GM18868 (cell line): ENCODE measurements around the gene HOXD8.

ENCODE experiments used
- ATAC-seq: cut with Tn5 transposase; IDR thresholded peaks from one replicate; pipeline ENCODE4 v1.9.1; 2021; ENCODE audit warnings: mild to moderate bottlenecking, moderate library complexity; ENCODE audit not compliant: unreplicated experiment

The HOXD8 gene

DNA sequence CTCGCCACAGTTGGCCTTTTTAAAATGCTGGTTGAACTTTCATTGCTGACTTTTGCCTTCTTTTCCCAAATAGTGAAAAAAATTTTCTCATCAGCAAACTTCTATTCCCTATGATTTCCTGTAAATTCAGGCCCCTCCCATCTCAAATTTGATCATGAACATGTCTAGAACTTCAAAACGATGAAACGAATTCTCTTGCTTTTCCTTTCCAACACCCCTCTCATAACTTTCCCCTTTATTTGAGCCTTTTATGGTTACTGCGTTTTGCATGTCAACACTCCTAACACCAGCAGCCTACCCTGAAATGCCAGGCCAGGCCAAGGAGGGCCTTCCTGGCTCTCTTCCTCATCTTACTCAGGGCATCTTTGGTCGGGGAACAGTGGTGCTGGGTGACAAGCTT, 38.6 kb upstream of the HOXD8 start:
- no peak for ATAC-seq

DNA sequence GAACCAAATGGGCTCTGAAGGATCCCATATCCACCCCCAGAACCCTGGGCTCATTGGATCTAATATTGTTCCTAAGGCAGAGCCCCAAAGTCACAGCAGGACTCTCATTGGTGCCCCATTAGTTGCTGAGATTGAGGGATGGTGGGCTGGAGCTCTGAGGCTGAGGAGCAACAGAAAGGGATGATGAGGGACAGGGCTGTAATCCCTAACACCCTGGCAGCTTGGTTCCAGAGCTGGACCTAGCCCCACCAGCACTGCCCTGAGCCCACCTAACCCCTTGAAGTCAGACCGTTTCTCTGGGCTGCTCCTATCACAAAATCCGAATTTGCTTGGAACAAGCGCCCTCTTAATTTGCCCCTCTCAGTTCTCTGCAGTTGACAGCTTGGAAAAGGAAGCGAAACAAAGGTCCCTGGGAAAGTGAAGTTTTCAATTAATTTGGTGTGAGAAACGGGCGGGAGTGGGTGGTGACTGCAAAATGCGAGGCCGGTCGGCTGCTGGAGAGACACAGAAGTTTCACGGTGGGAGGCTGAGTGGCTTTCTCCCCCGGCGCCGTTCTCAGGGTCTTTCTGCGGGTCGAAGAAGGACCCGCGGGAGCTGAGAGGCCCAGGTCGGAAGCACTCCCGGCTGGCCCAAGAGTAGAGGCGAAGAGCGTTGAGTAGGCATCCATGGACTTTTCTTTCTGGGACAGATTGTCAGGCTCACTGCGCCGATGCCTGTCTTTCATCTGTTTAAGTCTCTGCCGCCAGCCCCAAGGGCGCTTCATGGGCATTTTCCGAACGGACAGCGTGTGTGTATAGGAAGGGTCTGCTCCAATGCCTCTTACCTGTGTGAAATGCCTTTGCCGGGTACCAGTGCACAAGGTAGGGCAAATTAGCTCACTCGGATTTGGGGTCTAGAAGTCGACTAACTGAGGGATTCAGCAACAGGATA, 37.9 kb upstream of the HOXD8 start:
- no peak for ATAC-seq

- no peak for ATAC-seq
Measured at GRCh38 chr2:176092270-176093144, 37.0 kb upstream of the HOXD8 start, which contains the start of gene HOXD13. TSS of gene HOXD13 (plus strand) at chr2:176092721. CDS start at chr2:176092891, 170 bp downstream.

DNA sequence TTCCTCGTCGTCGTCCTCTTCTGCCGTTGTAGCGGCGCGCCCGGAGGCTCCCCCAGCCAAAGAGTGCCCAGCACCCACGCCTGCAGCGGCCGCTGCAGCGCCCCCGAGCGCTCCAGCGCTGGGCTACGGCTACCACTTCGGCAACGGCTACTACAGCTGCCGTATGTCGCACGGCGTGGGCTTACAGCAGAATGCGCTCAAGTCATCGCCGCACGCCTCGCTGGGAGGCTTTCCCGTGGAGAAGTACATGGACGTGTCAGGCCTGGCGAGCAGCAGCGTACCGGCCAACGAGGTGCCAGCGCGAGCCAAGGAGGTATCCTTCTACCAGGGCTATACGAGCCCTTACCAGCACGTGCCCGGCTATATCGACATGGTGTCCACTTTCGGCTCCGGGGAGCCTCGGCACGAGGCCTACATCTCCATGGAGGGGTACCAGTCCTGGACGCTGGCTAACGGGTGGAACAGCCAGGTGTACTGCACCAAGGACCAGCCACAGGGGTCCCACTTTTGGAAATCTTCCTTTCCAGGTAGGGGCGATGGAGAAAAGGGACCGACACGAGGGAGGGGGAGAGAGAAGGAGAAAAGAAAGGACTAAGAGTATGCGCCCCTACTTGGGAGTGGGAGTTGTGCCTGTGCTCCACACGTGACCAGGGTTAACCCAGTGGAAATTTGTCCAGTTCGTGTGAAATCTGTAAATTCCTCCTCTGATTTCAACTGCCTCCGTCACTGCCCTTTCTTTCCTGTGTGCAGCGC, 36.2 kb upstream of the HOXD8 start:
- no peak for ATAC-seq

- ATAC-seq: no peak
Measured at GRCh38 chr2:176093898-176094249, 35.6 kb upstream of the HOXD8 start.

- ATAC-seq: no peak
Measured at GRCh38 chr2:176094349-176094748, 35.2 kb upstream of the HOXD8 start.

GRCh38 chr2:176095421-176095820, 34.1 kb upstream of the HOXD8 start:
- no peak for ATAC-seq

DNA sequence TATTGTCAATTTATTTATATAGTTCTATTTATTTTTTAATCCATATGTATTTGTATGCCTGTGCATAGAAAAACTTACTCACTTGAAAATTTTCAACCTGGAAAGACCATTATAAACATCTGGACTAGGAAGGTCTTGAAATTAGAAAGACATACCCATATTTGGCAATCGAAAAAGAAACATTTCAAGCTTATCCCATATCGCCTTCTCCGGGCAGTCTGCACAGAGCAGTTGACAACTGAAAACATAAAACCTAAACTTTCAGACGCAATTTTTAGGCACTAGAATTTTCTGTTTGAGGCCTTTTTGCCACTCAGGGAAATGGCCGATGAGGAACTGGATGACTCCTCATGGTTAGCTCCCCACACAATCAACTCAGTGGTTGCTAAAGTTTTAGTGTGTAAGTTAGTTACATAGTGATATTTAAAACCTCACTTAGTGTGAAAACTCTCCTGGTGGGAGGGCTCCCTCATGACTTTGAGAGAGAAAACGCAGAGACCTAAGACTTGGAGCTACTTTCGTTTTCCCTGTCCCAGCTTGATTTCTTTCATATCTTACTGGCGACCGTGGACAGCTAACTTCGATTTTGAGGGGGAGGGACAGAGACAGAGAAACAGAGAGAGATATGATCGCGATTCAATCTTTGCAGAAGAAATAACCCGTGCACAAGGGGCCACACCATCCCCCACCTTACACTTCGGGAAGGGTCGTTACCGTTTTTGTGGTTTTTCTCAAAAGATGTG, 33.1 kb upstream of the HOXD8 start:
- no peak for ATAC-seq

- ATAC-seq: peak; percentile 95
Measured at GRCh38 chr2:176096986-176097819, 32.3 kb upstream of the HOXD8 start.

DNA sequence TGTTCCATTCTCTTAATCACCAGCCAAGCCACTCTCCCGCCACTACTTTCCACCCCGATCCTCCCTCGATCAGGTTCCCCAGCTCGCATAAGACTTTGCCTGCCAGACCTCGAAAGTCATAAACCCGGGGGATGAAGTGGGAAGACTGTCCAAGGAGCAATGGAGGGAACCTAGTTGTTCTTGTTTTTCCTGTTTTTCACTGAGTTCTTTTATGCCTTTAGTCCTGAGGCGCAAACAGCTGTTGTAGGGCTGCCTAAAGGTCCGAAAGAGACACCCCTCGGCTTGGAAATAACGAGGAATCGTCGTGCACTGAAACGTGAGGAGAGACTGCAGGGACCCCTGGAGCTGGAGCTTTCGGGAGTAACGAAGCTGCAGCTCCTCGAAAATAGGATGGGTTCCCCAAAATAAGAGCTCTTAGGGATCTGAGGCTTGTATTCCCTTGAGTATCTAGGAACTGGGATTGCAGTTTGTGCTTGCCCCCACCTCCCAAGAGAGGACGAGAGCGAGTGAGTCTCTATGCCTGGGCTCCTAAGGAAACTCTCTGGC, 31.6 kb upstream of the HOXD8 start:
- no peak for ATAC-seq

DNA sequence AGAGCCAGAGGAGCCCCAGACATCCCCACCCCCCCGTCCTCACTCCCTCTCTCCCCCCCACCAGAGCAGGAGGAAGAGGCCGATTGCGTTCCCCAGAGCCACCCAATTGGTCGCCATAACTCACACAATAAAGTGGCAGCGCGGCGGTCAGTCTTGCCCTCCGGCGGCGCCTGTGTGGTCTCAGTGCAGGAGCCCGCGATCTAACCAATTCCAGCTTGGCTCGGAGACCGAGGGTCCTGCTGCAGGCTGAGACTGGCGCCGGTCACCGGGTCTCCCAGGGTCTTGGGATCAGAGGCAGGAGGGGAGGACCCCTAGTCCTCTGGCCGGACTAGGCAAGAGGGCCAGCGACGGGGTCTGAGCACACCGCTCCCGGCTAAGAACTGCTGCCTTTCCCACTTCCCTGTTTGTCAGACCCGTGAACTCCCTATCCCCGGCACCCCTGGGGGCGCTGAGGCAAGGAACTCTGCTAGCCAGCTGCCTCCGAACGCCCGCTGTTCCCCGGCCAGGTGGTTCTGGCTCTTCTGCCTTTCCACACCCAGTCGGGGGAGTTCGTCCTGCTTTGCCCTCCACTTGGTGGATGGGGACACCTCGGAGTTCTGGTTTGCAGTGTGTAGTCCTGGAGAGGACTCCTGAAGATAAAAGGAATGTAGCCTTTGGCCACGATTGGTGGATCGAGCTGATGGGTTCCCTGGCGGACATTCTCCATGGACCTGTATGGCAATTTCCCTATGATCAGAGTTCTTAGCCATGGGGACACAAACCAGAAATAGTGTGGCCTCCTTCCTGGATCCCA, 30.9 kb upstream of the HOXD8 start:
- no peak for ATAC-seq

GRCh38 chr2:176099159-176099727, 30.3 kb upstream of the HOXD8 start:
- no peak for ATAC-seq

GRCh38 chr2:176099728-176100546, 29.6 kb upstream of the HOXD8 start, which contains the start of gene HOXD12:
TSS of gene HOXD12 (plus strand) at chr2:176099795. CDS start at chr2:176099802, 7 bp downstream.
- ATAC-seq: no peak

- ATAC-seq: no peak
Measured at GRCh38 chr2:176100547-176101140, 28.9 kb upstream of the HOXD8 start.

DNA sequence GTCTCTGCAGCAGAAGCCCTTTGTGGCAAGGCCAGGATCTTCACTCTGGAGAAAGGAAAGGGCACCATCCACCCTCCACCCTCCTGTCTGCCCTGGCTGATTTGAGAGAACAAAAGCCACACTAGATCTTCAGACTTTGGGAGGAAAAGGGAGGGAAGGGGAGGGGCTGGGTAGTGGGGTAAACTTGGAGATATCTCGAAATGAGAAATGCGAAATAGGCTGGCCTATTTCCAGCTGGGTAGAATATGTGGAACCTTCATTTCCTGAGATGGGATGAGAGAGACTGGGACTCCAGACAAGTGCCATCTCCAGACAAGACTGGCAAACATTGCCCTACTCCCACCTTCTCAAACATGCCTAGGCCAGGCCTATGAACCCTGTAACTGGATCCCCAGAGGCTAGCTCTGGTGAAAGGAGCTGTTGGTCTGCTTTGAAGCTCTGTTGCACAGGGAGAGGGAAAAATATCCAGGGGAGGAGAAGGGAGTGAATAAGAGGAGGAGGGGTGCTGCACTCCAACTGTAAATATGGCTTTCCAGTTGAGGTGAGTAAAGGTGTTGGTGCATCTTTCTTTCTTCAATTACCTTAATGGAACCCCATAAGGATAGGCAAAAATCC, 28.2 kb upstream of the HOXD8 start:
- ATAC-seq: no peak

DNA sequence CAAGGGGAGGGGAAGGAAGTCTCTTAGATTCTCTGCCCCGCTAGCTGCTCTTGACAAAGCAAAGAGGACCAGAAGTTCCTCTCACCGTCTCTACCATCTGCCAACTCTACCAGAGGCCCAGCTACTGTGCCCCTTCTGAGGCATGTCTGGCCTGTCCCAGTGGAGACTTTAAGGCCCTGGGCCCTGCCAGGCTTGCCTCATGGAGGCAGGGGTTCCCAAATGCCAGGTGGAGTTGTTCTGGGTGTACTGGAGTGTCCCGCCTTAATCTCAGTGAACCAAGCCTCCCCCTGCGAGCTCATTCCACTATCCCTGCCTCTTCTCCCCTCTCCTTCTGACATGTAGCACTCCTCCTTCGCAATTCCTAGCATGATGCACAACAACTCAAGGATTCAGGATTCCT, 27.7 kb upstream of the HOXD8 start:
- ATAC-seq: no peak
